Activated naive CD8-positive, alpha-beta T cell treated with anti-CD3 and anti-CD28 coated beads, Interleukin-2, amount 50 U/mL, for 24 hours (primary cell): ENCODE measurements around the gene KNG1.

Experiments
- ATAC-seq: fragments of 150-1000 bp; cut with Tn5 transposase; one replicate; pipeline ENCODE4 v1.10.0; 2021
- DNase-seq: peaks from one replicate; pipeline ENCODE4 v3.0.0; 2021
- H3K27ac Mint-ChIP-seq: one replicate; pipeline ENCODE4 v1.8.0; 2021; ENCODE audit warnings: mild to moderate bottlenecking, mixed read lengths
- H3K27me3 Mint-ChIP-seq: one replicate; pipeline ENCODE4 v1.8.0; 2021; ENCODE audit warnings: mixed read lengths
- H3K36me3 Mint-ChIP-seq: one replicate; pipeline ENCODE4 v1.8.0; 2021; ENCODE audit warnings: low read depth, mixed read lengths
- H3K4me1 Mint-ChIP-seq: one replicate; pipeline ENCODE4 v1.8.0; 2021; ENCODE audit warnings: mixed read lengths
- H3K4me3 Mint-ChIP-seq: one replicate; pipeline ENCODE4 v1.8.0; 2021; ENCODE audit warnings: mild to moderate bottlenecking, moderate library complexity, mixed read lengths
- H3K9me3 Mint-ChIP-seq: one replicate; pipeline ENCODE4 v1.8.0; 2021; ENCODE audit warnings: mixed read lengths

The KNG1 gene

GRCh38 chr3:186742618-186743380 lies 25.6 kb downstream of the KNG1 start:
- no peaks in the 10 kb centered on the region for H3K4me1 Mint-ChIP-seq
- peaks cover 4% of the 10 kb centered on the region for H3K36me3 Mint-ChIP-seq
- H3K27ac Mint-ChIP-seq = no peak overlapping the region
- no peak overlapping the region for H3K4me3 Mint-ChIP-seq
- ATAC-seq (no peak), DNase-seq (no peak)
- H3K9me3 Mint-ChIP-seq = no peaks in the 10 kb centered on the region
- no peaks in the 10 kb centered on the region for H3K27me3 Mint-ChIP-seq

- Mint-ChIP-seq H3K27me3 (no peaks in the 10 kb centered on the region), H3K9me3 (no peaks in the 10 kb centered on the region), H3K27ac (no peak overlapping the region), H3K36me3 (peaks cover 4% of the 10 kb centered on the region), H3K4me3 (no peak overlapping the region), H3K4me1 (no peaks in the 10 kb centered on the region)
- no peak for DNase-seq
- ATAC-seq = no peak
Observed at GRCh38 chr3:186743666-186744065, 26.5 kb downstream of the KNG1 start.

- DNase-seq (no peak), ATAC-seq (no peak)
- no peak overlapping the region for H3K27ac Mint-ChIP-seq
- H3K4me1 Mint-ChIP-seq = no peaks in the 10 kb centered on the region
- peaks cover 4% of the 10 kb centered on the region for H3K36me3 Mint-ChIP-seq
- no peak overlapping the region for H3K4me3 Mint-ChIP-seq
- H3K9me3 Mint-ChIP-seq = no peaks in the 10 kb centered on the region
- H3K27me3 Mint-ChIP-seq = no peaks in the 10 kb centered on the region
Observed at GRCh38 chr3:186746008-186746407, 28.8 kb downstream of the KNG1 start.

- Mint-ChIP-seq H3K27ac (no peak overlapping the region), H3K4me1 (peaks cover 14% of the 10 kb centered on the region), H3K27me3 (no peaks in the 10 kb centered on the region), H3K9me3 (no peaks in the 10 kb centered on the region), H3K36me3 (no peaks in the 10 kb centered on the region), H3K4me3 (no peak overlapping the region)
- no peak for DNase-seq
- no peak for ATAC-seq
Observed at GRCh38 chr3:186750316-186750715, 33.2 kb downstream of the KNG1 start.

- ATAC-seq (no peak), DNase-seq (no peak)
Observed at GRCh38 chr3:186751480-186751879, 34.3 kb downstream of the KNG1 start.

GRCh38 chr3:186754006-186754405 lies 36.8 kb downstream of the KNG1 start:
- peaks cover 14% of the 10 kb centered on the region for H3K4me1 Mint-ChIP-seq
- H3K4me3 Mint-ChIP-seq = no peak overlapping the region
- H3K36me3 Mint-ChIP-seq = no peaks in the 10 kb centered on the region
- no peak for DNase-seq
- H3K27ac Mint-ChIP-seq = no peak overlapping the region
- H3K27me3 Mint-ChIP-seq = peaks cover 2% of the 10 kb centered on the region
- ATAC-seq = no peak
- H3K9me3 Mint-ChIP-seq = no peaks in the 10 kb centered on the region

More at GRCh38 chr3:186751480-186751879, 34.3 kb downstream of the KNG1 start:
- H3K27me3 Mint-ChIP-seq = peaks cover 2% of the 10 kb centered on the region
- H3K9me3 Mint-ChIP-seq = no peaks in the 10 kb centered on the region
- H3K27ac Mint-ChIP-seq = no peak overlapping the region
- H3K4me3 Mint-ChIP-seq = no peak overlapping the region
- H3K4me1 Mint-ChIP-seq = peaks cover 14% of the 10 kb centered on the region
- H3K36me3 Mint-ChIP-seq = no peaks in the 10 kb centered on the region

- no peak for ATAC-seq
- Mint-ChIP-seq H3K27ac (no peak overlapping the region), H3K9me3 (no peaks in the 10 kb centered on the region), H3K36me3 (no peaks in the 10 kb centered on the region), H3K27me3 (peaks cover 2% of the 10 kb centered on the region), H3K4me3 (no peak overlapping the region), H3K4me1 (peaks cover 16% of the 10 kb centered on the region)
- DNase-seq = no peak
Observed at GRCh38 chr3:186754871-186755270, 37.7 kb downstream of the KNG1 start.

GRCh38 chr3:186757214-186757613 lies 40.1 kb downstream of the KNG1 start:
- Mint-ChIP-seq H3K4me3 (no peak overlapping the region), H3K27ac (no peak overlapping the region), H3K27me3 (peaks cover 2% of the 10 kb centered on the region), H3K36me3 (no peaks in the 10 kb centered on the region), H3K4me1 (peaks cover 21% of the 10 kb centered on the region), H3K9me3 (no peaks in the 10 kb centered on the region)
- ATAC-seq (no peak), DNase-seq (no peak)

GRCh38 chr3:186757686-186758220 lies 40.6 kb downstream of the KNG1 start:
- Mint-ChIP-seq H3K4me1 (peaks cover 21% of the 10 kb centered on the region), H3K27me3 (peaks cover 2% of the 10 kb centered on the region), H3K4me3 (no peak overlapping the region), H3K27ac (no peak overlapping the region), H3K9me3 (no peaks in the 10 kb centered on the region), H3K36me3 (no peaks in the 10 kb centered on the region)
- ATAC-seq (no peak), DNase-seq (no peak)

GRCh38 chr3:186759231-186759930 lies 42.2 kb downstream of the KNG1 start:
- Mint-ChIP-seq H3K36me3 (peaks cover 2% of the 10 kb centered on the region), H3K27me3 (peaks cover 2% of the 10 kb centered on the region), H3K9me3 (no peaks in the 10 kb centered on the region), H3K27ac (no peak overlapping the region), H3K4me1 (peaks cover 8% of the 10 kb centered on the region), H3K4me3 (no peak overlapping the region)
- ATAC-seq (no peak), DNase-seq (no peak)

- H3K4me3 Mint-ChIP-seq = no peak overlapping the region
- peak; percentile 79 for ATAC-seq
- H3K36me3 Mint-ChIP-seq = peaks cover 2% of the 10 kb centered on the region
- no peak for DNase-seq
- peaks cover 2% of the 10 kb centered on the region for H3K27me3 Mint-ChIP-seq
- H3K27ac Mint-ChIP-seq = no peak overlapping the region
- H3K9me3 Mint-ChIP-seq = no peaks in the 10 kb centered on the region
- peaks cover 8% of the 10 kb centered on the region for H3K4me1 Mint-ChIP-seq
Observed at GRCh38 chr3:186760141-186760833, 43.1 kb downstream of the KNG1 start.

- ATAC-seq (no peak), DNase-seq (no peak)
- Mint-ChIP-seq H3K4me3 (no peak overlapping the region), H3K4me1 (peaks cover 8% of the 10 kb centered on the region), H3K9me3 (no peaks in the 10 kb centered on the region), H3K27me3 (peaks cover under 1% of the 10 kb centered on the region), H3K36me3 (peaks cover 2% of the 10 kb centered on the region), H3K27ac (no peak overlapping the region)
Observed at GRCh38 chr3:186760897-186761447, 43.8 kb downstream of the KNG1 start.

GRCh38 chr3:186772281-186772694 lies 55.1 kb downstream of the KNG1 start:
- Mint-ChIP-seq H3K4me1 (peaks cover 18% of the 10 kb centered on the region), H3K27ac (peak overlapping the region; percentile 96), H3K27me3 (no peaks in the 10 kb centered on the region), H3K4me3 (peak overlapping the region; percentile 92), H3K9me3 (no peaks in the 10 kb centered on the region), H3K36me3 (no peaks in the 10 kb centered on the region)
- DNase-seq = peak; percentile 35
- ATAC-seq = peak; percentile 17

- Mint-ChIP-seq H3K9me3 (no peaks in the 10 kb centered on the region), H3K27me3 (no peaks in the 10 kb centered on the region), H3K4me1 (peaks cover 18% of the 10 kb centered on the region), H3K4me3 (peak overlapping the region; percentile 92), H3K27ac (peak overlapping the region; percentile 96), H3K36me3 (no peaks in the 10 kb centered on the region)
- DNase-seq (peak; percentile 82), ATAC-seq (peak; percentile 95)
Observed at GRCh38 chr3:186772701-186773417, 55.7 kb downstream of the KNG1 start.
